Psoas muscle (tissue), 8 donors: Measurements from ENCODE around the gene CLECL1. TPM values are rescaled to one million over a fixed set of nuclear protein-coding genes. Genes with fewer than 3 reads are reported as not detected.
"Not testable (repeated sequence)": the region's sequence is repeated elsewhere in the genome, so short reads cannot be mapped to it uniquely, and the experiment has no call there.

Source experiments
- ATAC-seq, 4 donors: fragments of 200-7000 bp; cut with Tn5 transposase; one replicate each; pipeline ENCODE4 v1.9.1; 2020; ENCODE audit warnings: moderate library complexity in 3 of 4, mild to moderate bottlenecking in 2 of 4
- DNase-seq, 2 donors: peaks; one replicate each; pipeline ENCODE4 v3.0.0-alpha.2; 2020
- H3K27ac ChIP-seq: fragments of 200-600 bp; one replicate; pipeline ENCODE4 v1.8.0; 2022
- H3K27me3 ChIP-seq, 3 donors: fragments of 200-600 bp in 1 of 3; one replicate each; pipeline versions ENCODE4 v1.6.1 to v1.8.0; 2013 to 2022; ENCODE audit warnings: low read length in 2 of 3, mild to moderate bottlenecking in 2 of 3, moderate library complexity in 1 of 3; ENCODE audit not compliant: insufficient read depth in 3 of 3
- H3K36me3 ChIP-seq, 2 donors: fragments of 200-600 bp in 1 of 2; one replicate each; pipeline versions ENCODE4 v1.6.1 to v1.8.0; 2013 to 2022; ENCODE audit warnings: low read depth in 1 of 2, mild to moderate bottlenecking in 1 of 2, moderate library complexity in 1 of 2; ENCODE audit not compliant: insufficient read depth in 1 of 2
- H3K4me1 ChIP-seq: fragments of 200-600 bp; one replicate; pipeline ENCODE4 v1.8.0; 2022
- H3K4me3 ChIP-seq: fragments of 200-600 bp; one replicate; pipeline ENCODE4 v1.8.0; 2022; ENCODE audit warnings: mild to moderate bottlenecking
- H3K9me3 ChIP-seq: fragments of 200-600 bp; one replicate; pipeline ENCODE4 v1.8.0; 2022
- WGBS, 3 donors: extraction: QIAGEN DNeasy Blood & Tissue Kit; methylation state at CpG; one replicate each; pipeline versions ENCODE4 v1.1.6 to v1.1.7; 2013; 5-methylcytosine and 5-hydroxymethylcytosine counted together
- intact Hi-C, 2 donors: fragments of 100-400 bp; cut with DNase I; formaldehyde crosslinking; loops; one replicate each; pipeline versions ENCODE4 v1.11.0 to v1.14.2; 2022
- polyA plus RNA-seq, 3 donors: library from polyadenylated mRNA; stranded (reverse); fragments of 200-250 nt; gene quantifications; one replicate each; pipeline ENCODE4 v1.2.3, GENCODE V29; 2013
- total RNA-seq, 4 donors: library from RNA; stranded (reverse); fragmentation: NEBNext Ultra II Directional in 2 of 4; extraction: Animal tissue kit (Norgen Biotek cat#: 25700) in 2 of 4; gene quantifications; one replicate each; pipeline versions ENCODE4 v1.2.1 to v1.2.4, GENCODE V29; 2021 to 2023
- TF ChIP-seq, protein P1 (sequence below): fragments of 200-600 bp; IDR thresholded peaks from one replicate; pipeline ENCODE4 v1.8.0; 2022; ENCODE audit warnings: antibody characterized with exemption
- donor health status: healthy with polysubstance abuse.
- donor health status: DM: no; HTN: no; CAD: no; lungs with moderate emphysema.
- donor health status: Bipolar disorder and iron deficiency.
- donor health status: healthy.
- donor health status: DM: yes; HTN: yes; CAD: no.
- donor health status: DM: no; HTN: no; CAD: no.
- donor health status: DM: no; HTN: no; CAD: no.
- donor health status: DM: yes; HTN: yes; CAD: no.

CLECL1 gene
- total and polyA plus RNA-seq, 7 donors = 0.10 to 0.42 (median 0.28) TPM; not detected in 4

DNA sequence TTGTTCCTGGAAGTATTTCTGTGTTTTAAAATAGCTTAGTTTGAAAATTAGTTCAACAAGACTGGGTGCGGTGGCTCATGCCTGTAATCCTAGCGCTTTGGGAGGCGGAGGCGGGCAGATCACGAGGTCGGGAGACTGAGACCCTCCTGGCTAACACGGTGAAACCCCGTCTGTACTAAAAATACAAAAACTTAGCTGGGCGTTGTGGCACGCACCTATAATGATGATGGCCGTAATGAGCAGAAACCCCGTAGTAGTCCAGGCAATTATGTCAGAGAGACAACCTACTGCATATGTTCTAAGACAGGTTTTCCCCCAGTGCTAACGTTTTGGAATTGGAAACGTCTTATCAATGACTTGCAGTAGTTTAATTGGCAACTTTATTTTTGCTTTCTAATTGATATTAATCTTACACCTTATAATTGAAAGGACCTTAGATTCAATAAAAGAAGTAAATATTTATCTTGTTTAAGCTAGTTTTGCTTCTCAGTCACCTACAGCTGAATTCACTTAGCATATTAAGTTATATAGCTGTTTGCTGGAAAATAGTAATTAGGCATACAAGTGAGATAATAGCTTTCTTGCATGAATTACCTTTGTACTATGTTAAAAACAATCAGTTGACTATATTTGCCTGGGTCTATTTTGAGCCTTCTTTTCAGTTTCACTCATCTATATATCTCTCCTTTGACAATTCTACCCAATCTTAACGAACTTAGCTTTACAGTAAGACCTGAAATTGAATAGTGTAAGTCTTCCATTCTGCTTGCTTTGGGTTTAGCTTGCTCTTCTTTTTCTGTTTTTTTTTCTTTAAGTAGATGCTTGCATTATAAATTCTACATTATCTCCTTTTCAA lies 15.6 kb downstream of the CLECL1 start:
- H3K36me3 ChIP-seq = no peaks in the 10 kb centered on the region
- no peak overlapping the region for H3K27ac ChIP-seq
- no peaks in the 10 kb centered on the region for H3K4me1 ChIP-seq
- WGBS, 3 donors = 91 to 93% (median 92%) methylated on average over 15 of the region's 15 CpGs
- H3K4me3 ChIP-seq = no peak overlapping the region
- no peak for ATAC-seq
- no peaks in the 10 kb centered on the region for H3K27me3 ChIP-seq
- intact Hi-C loops = no loop called here
- TF ChIP-seq, protein P1, sequence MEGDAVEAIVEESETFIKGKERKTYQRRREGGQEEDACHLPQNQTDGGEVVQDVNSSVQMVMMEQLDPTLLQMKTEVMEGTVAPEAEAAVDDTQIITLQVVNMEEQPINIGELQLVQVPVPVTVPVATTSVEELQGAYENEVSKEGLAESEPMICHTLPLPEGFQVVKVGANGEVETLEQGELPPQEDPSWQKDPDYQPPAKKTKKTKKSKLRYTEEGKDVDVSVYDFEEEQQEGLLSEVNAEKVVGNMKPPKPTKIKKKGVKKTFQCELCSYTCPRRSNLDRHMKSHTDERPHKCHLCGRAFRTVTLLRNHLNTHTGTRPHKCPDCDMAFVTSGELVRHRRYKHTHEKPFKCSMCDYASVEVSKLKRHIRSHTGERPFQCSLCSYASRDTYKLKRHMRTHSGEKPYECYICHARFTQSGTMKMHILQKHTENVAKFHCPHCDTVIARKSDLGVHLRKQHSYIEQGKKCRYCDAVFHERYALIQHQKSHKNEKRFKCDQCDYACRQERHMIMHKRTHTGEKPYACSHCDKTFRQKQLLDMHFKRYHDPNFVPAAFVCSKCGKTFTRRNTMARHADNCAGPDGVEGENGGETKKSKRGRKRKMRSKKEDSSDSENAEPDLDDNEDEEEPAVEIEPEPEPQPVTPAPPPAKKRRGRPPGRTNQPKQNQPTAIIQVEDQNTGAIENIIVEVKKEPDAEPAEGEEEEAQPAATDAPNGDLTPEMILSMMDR = no peak
- no peak for DNase-seq
- H3K9me3 ChIP-seq = no peaks in the 10 kb centered on the region

DNA sequence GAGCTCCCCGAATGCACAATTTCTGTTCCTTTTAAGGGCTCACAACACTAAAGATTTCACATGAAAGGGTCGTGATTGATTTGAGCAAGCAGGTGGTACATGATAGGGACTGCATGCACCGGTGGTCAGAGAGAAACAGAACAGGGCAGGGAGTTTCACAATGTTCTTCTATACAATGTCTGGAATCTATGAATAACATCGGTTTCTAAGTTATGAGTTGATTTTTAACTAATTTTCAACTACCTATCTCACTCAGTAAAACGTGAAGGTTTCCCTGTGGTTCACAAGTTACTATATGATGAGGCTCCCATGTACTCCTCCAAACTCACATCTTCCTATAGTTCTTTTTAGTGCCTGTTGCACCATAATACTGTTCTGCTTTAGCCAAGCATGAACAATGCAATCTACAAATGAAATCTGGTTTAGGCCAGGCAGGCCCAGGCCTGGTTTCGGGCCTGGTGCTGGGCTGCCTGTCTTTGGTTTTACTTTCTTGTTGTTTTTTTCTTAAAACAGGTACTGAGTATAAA lies 19.8 kb downstream of the CLECL1 start:
- 73 to 82% (median 75%) methylated on average over 6 of the region's 6 CpGs for WGBS, 3 donors
- H3K4me3 ChIP-seq, H3K4me1 ChIP-seq, H3K27me3 ChIP-seq, H3K36me3 ChIP-seq, H3K27ac ChIP-seq, DNase-seq, ATAC-seq, H3K9me3 ChIP-seq, intact Hi-C loops: not testable (repeated sequence)

DNA sequence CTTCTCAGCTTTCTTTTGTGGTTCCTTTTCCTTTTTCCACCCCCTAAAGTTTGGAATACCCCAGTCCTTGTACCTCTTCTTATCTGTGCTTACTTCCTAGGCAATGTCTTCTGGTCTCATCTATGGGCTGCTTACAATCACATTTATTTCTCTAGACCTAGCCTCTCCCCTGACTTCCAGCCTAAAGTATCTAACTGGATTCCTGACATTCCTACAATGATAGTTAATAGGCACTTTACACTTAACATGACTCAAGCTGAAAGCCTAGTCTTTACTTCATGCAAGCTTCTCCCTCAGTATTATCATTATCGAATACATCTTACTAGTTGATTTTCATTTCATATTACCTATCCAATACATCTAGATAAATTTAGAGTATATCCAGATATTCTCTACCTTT lies 21.2 kb downstream of the CLECL1 start:
- TF ChIP-seq, protein P1 = no peak
- WGBS, 3 donors = 94 to 100% (median 94%) methylated on average over 1 of the region's 1 CpG
- no peaks in the 10 kb centered on the region for H3K36me3 ChIP-seq
- intact Hi-C loops = no loop called here
- H3K27me3 ChIP-seq = no peaks in the 10 kb centered on the region
- ATAC-seq = no peak
- DNase-seq = no peak
- H3K27ac ChIP-seq = no peak overlapping the region
- H3K9me3 ChIP-seq = no peaks in the 10 kb centered on the region
- H3K4me1 ChIP-seq = no peaks in the 10 kb centered on the region
- H3K4me3 ChIP-seq = no peak overlapping the region

DNA sequence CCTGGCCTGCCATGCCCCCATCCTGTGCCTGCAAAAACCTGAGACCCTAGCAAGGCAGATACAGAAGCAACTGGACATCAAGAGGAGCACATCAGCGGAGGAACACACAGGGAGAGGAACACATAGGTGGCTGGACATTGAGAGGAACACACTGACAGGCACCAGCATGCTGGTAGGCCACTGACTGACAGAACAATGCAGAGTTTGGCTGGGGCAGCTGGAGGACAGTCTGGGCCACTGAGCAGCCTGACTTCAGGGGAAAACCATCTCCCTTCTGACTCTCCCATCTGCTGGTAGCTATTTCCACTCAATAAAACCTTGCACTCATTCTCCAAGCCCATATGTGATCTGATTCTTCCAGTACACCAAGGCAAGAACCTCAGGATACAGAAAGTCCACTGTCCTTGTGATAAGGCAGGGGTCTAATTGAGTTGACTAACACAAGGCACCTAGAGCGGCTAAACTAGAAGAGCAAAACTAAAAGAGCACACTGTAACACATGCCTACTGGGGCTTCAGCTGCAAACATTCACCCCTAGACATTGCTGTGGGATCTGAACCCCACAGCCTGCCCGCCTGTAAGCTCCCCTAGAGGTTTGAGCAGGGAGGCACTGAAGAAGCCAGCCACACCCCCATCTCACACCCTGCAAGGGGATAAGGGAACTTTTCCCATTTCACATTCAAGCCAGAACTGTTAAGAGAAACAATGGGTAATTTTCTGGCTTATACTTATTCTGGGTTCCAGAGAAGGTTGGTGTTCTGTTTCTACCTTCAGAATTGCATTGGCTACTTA lies 22.1 kb downstream of the CLECL1 start:
- H3K27me3 ChIP-seq = no peaks in the 10 kb centered on the region
- WGBS, 3 donors = 85 to 90% (median 89%) methylated on average over 3 of the region's 3 CpGs
- DNase-seq (no peak), ATAC-seq (no peak)
- H3K36me3 ChIP-seq = no peaks in the 10 kb centered on the region
- H3K27ac ChIP-seq = no peak overlapping the region
- intact Hi-C loops = no loop called here
- TF ChIP-seq, protein P1 = no peak
- no peaks in the 10 kb centered on the region for H3K4me1 ChIP-seq
- H3K4me3 ChIP-seq = no peak overlapping the region
- H3K9me3 ChIP-seq = no peaks in the 10 kb centered on the region

DNA sequence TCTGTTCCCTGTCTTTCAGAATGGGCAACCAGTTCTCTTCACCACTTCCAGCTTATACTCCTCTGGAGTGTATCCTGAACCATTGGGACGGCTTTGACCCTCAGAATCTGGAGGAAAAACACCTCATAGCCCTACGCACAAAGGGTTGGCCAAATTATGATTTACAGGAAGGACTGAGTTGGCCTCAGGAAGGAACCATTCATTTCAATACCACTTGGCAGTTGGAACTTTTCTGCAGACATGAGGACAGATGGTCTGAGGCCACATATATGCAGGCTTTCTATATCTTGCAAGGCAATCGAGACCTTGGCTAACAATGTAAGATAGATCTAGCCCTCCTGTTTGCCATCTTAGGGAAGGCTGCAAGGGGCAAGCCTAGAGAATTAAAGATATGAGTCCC lies 24.0 kb downstream of the CLECL1 start:
- 87 to 94% (median 93%) methylated on average over 3 of the region's 3 CpGs for WGBS, 3 donors
- no peak for DNase-seq
- Histone ChIP-seq H3K27ac (no peak overlapping the region), H3K27me3 (no peaks in the 10 kb centered on the region), H3K4me3 (no peak overlapping the region), H3K36me3 (no peaks in the 10 kb centered on the region), H3K4me1 (no peaks in the 10 kb centered on the region), H3K9me3 (no peaks in the 10 kb centered on the region)
- intact Hi-C loops = loop anchor here in 1 of 2 donors (1.0 to 2.0 kb wide), 2 partner anchors 75 to 378 kb away; no protein-coding TSS in a partner anchor
- TF ChIP-seq, protein P1 = no peak
- no peak for ATAC-seq
